SJCRH30 (cell line): Measurements from ENCODE around the gene SERPINH1. TPM values are rescaled to one million over a fixed set of nuclear protein-coding genes. Genes with fewer than 3 reads are reported as not detected.
A peak's percentile ranks its signal among the peaks of the same experiment; 100 is the strongest.

Experiments
- DNase-seq, 2 experiments: peaks; one replicate each; pipeline ENCODE4 v3.0.0-alpha.2; 2015 to 2020
- H3K27ac ChIP-seq: fragments of 250-450 bp; sonication (Bioruptor Pico); 2 replicates; pipeline ENCODE4 v1.5.1; 2020; ENCODE audit warnings: mild to moderate bottlenecking, moderate library complexity
- H3K27me3 ChIP-seq: fragments of 250-450 bp; sonication (Bioruptor Pico); 2 replicates; pipeline ENCODE4 v1.5.1; 2020; ENCODE audit warnings: mild to moderate bottlenecking, moderate library complexity
- H3K36me3 ChIP-seq: fragments of 250-450 bp; sonication (Bioruptor Pico); 2 replicates; pipeline ENCODE4 v1.5.1; 2020; ENCODE audit warnings: mild to moderate bottlenecking, moderate library complexity
- H3K4me1 ChIP-seq: fragments of 250-450 bp; sonication (Bioruptor Pico); 2 replicates; pipeline ENCODE4 v1.5.1; 2020; ENCODE audit warnings: mild to moderate bottlenecking, moderate library complexity
- H3K4me3 ChIP-seq: fragments of 250-450 bp; sonication (Bioruptor Pico); 2 replicates; pipeline ENCODE4 v1.5.1; 2020; ENCODE audit warnings: mild to moderate bottlenecking, moderate library complexity
- H3K9me3 ChIP-seq: fragments of 250-450 bp; sonication (Bioruptor Pico); replicated peaks from 2 replicates; pipeline ENCODE4 v1.5.1; 2020; ENCODE audit warnings: mild to moderate bottlenecking, moderate library complexity
- total RNA-seq: library from RNA; depleted of rRNA; stranded (reverse); fragments of >200 nt; shearing (Covaris generic); gene quantifications from 2 replicates; pipeline ENCODE4 v1.2.3, GENCODE V29; 2014

Gene SERPINH1
- total RNA-seq, 1 experiment from 2014 or later: 133 TPM

DNA sequence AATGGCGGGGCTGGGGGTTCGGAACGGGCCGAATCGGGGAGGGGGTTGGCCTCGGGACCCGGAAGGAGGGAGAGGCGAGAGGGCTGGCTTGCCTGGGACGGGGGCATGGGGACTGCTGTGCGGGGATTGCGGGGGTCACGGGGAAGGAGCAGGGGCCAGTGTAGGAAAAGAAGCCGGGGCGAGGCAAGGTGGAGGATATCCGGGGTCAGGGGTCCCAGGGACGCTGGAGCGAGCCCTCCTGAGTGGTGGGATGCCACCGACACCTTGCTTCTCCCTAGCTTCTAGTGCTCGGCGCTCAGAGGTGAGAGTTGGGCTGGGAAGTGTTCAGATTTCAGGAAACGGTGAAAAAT is 35.9 kb upstream of the SERPINH1 start:
- no peak for DNase-seq
- H3K27ac ChIP-seq: no peak overlapping the region
- H3K27me3 ChIP-seq: no peaks in the 10 kb centered on the region
- H3K4me1 ChIP-seq: peaks cover 4% of the 10 kb centered on the region; the same call in 1 of the 2 replicates
- H3K4me3 ChIP-seq: peak overlapping the region; percentile 57
- H3K36me3 ChIP-seq: no peaks in the 10 kb centered on the region
- H3K9me3 ChIP-seq: no peaks in the 10 kb centered on the region

DNA sequence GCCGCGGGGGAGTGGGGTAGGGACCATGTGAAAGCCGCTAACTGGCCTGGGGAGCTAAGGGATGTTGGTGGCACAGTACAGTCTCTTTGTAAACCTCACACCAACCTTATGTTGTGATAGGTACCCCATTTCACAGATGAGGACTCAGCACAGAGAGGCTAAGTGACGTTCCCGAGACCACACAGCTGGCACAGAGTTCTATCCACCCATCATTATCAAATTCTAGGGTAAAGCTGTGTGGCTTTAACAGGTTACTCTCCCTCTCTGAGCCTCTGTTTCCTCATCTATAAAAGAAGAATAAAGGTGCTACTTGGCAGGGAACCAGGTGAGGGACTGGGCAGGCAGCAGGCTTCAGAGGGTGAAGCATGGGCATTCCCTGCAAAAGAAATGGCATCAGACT is 34.9 kb upstream of the SERPINH1 start:
- Histone ChIP-seq H3K4me1 (no peaks in the 10 kb centered on the region), H3K36me3 (no peaks in the 10 kb centered on the region), H3K9me3 (no peaks in the 10 kb centered on the region), H3K4me3 (no peak overlapping the region), H3K27me3 (no peaks in the 10 kb centered on the region), H3K27ac (no peak overlapping the region)
- no peak for DNase-seq

DNA sequence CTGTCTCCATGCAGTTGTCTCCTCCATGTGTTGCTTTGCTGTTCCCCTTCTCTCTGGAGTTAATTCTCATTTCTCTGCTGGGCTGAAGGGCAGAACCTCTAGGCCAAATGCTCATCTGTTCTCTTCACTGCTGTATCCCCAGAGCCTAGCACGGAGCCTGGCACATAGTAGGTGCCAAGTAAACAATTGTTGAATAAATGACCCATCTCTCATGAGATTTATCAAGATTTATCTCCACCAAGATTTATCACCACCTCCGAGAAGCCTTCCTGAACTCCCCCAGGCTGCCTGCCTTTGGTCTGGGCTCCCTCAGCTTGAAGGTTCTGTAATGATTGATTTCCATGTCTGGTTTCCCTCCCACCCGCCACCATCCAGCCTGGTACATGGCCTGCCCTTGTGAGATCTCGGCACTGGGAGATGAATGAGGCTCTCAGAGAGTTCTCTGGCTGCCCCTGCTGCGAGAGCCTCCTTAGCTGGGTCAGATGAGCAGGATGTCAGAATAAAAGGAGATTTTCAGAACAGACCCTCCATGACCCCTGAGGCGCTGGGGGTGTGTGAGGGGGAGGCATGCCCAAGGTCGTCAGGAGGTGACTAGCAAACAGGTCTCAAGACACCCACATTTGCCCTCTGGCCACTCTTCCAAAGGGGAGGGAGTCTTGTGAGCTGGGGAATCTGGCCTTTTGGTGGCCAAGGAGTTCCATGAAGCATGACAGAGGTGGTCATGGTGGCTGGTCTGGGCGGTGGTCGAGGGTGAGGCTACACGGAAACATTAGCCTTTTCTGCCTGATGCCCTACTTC is 33.9 kb upstream of the SERPINH1 start:
- no peak overlapping the region for H3K4me3 ChIP-seq
- H3K27ac ChIP-seq: no peak overlapping the region
- DNase-seq: no peak
- H3K9me3 ChIP-seq: no peaks in the 10 kb centered on the region
- no peaks in the 10 kb centered on the region for H3K27me3 ChIP-seq
- H3K4me1 ChIP-seq: no peaks in the 10 kb centered on the region
- H3K36me3 ChIP-seq: no peaks in the 10 kb centered on the region

DNA sequence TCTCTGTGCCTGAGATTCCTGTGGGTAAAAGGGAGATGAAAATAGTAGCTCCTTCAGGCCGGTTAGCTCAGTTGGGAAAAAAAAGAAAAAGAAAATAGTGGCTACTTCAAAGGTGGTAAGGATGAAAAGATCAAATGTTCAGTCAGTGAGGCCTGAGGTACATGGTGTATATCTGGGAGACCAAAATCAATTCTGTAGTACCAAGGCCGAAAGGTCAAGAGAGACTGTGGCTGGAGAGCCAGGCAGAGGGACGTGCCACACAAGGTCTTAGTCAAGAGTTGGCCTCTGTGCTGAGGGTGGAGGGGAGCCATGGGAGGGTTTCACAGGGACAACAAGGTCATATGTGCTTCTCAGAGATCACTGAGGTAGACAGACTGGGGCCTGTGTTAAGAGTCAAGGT is 31.5 kb upstream of the SERPINH1 start:
- Histone ChIP-seq H3K4me3 (no peak overlapping the region), H3K27ac (no peak overlapping the region), H3K9me3 (no peaks in the 10 kb centered on the region), H3K4me1 (no peaks in the 10 kb centered on the region), H3K27me3 (no peaks in the 10 kb centered on the region; the same call in 1 of the 2 replicates), H3K36me3 (no peaks in the 10 kb centered on the region)
- no peak for DNase-seq

DNA sequence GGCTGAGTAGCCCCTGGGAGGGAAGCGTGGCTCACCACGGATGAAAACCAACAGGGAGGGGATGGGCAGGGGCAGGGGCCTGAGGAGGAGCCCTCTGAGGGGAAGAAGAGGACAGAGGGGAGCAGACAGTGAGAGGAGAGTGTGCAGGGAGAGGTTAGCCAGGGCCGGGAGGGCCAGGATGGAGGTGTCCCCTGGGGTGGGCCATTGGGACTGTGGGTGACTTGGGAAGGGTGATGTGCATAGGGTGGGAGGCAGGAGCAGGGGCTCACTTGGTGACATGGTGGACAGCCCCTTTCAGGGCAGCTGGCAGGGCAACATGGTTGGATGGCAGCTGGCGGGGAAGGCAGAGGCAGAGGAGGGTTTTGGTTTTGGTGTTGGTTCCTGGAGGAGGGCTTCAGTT is 30.7 kb upstream of the SERPINH1 start:
- Histone ChIP-seq H3K36me3 (no peaks in the 10 kb centered on the region), H3K27ac (no peak overlapping the region), H3K27me3 (no peaks in the 10 kb centered on the region; the same call in 1 of the 2 replicates), H3K9me3 (no peaks in the 10 kb centered on the region), H3K4me1 (no peaks in the 10 kb centered on the region), H3K4me3 (no peak overlapping the region)
- DNase-seq: no peak

DNA sequence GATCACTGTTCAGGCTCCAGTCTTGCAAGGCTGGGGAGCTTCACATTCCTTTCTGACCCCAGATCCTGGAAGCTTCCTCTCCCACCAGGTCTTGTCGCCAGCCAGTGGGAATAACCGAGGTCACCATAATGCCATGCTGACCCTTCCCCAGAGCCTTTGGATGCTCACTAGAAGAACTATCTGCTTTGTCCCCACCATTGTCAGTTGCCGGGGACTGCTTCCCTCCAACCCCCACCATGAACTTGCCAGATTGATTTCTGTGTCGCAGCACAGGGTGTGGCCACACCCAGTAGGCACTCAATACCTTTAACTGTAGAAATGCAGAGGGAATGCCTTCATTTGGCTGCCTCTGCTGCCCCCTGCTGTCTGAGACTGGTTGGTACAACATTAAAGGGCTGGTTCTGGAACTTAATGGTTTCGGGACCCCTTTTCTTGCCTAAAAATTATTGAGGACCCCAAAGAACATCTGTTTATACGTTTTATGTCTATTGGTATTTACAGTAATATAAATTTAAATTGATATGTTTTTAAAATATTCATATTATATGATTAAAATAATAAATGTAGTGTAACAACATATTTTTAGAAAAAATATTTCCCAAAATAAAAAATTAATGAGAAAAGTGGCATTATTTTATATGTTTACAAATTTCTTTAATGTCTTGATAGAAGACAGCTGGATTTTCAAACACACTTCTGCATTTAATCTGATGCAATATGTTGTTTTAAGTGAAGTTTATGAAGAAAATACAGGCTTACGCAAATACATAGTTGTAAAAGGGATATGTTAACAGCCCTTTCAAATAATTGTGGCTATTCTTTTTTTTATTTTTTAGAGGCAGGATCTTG is 29.6 kb upstream of the SERPINH1 start:
- Histone ChIP-seq H3K9me3 (no peaks in the 10 kb centered on the region), H3K4me1 (no peaks in the 10 kb centered on the region), H3K4me3 (no peak overlapping the region), H3K27me3 (no peaks in the 10 kb centered on the region; the same call in 1 of the 2 replicates), H3K27ac (no peak overlapping the region), H3K36me3 (no peaks in the 10 kb centered on the region)
- peak; percentile 56 to 87 for DNase-seq

DNA sequence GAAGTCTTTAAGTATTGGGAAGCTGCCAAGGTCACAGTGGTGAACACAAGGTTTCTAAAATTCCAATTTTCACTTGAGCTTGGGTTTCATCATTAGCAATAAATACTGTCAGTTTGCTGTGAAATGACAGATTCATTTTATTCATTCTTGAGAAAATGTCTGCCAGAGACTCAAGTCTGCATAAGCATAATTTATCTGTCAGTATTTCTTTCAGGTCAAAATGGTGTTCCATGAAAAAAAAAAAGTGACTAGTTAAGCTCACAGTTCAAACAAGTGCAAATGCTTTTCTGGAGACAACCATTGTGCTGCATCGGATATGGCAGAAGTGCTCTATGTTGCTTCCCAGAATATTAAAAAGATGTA is 28.2 kb upstream of the SERPINH1 start:
- H3K27ac ChIP-seq: no peak overlapping the region
- H3K4me1 ChIP-seq: no peaks in the 10 kb centered on the region
- DNase-seq: no peak
- H3K27me3 ChIP-seq: no peaks in the 10 kb centered on the region; the same call in 1 of the 2 replicates
- H3K4me3 ChIP-seq: no peak overlapping the region
- no peaks in the 10 kb centered on the region for H3K36me3 ChIP-seq
- H3K9me3 ChIP-seq: no peaks in the 10 kb centered on the region

DNA sequence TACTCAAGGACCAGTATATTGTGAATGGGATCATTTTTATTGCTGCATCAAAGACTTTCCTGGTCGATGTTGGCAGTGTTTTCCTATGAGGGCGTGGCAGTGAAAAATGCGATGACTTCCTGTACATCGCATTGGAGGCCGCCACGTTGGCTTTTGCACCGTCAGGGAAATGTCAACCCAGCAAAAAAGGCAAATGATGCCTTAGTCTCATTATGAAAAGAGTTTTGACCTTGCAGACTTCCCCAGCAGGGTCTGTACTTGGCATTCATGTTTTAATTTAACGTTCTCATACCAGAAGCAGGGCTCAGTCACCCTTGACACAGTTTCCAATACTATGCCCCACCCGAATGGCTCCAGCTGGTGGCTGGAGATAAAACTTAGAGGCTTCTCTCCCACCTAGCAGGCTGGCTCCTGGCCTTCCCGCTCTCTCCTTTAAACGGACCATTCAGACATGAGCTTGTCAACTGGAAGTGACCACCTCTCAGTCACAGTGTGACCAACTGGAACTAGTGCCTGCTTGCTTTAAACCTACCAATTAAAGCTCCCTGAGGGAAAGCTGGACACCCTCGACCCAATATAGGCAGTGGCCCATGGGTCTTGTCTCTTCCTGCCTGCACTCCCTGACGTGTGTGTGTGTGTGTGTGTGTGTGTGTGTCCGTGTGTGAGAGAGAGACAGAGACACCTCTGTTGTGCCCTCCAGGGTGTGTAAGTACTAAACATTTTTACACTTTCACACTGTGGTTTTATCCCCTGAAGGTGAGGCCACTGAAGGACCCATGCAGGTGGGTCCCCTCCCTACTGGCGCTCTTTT is 27.6 kb upstream of the SERPINH1 start:
- Histone ChIP-seq H3K27me3 (no peaks in the 10 kb centered on the region; the same call in 1 of the 2 replicates), H3K9me3 (no peaks in the 10 kb centered on the region), H3K36me3 (no peaks in the 10 kb centered on the region), H3K27ac (no peak overlapping the region), H3K4me1 (no peaks in the 10 kb centered on the region), H3K4me3 (no peak overlapping the region)
- DNase-seq: no peak

DNA sequence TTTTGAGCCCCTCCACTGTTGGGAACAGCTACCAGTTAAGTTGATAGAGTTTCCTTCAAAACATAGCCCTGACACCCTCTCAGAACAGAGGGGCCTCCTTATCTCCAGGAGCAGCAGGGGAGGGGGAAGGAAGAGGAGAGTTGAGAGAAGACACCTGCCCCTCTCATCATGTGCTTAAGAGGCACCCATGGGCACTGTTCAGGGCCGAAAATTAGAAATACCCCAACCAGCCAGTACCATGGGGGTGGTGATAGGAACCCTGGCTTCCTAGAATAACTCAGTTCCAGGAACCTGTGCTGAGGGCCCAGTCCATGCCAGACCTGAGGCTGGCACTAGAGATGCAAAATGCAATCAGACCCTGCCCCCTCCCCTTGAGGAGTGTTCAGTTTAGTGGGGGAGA is 27.0 kb upstream of the SERPINH1 start:
- H3K4me1 ChIP-seq: no peaks in the 10 kb centered on the region
- H3K27ac ChIP-seq: no peak overlapping the region
- no peak overlapping the region for H3K4me3 ChIP-seq
- no peaks in the 10 kb centered on the region for H3K9me3 ChIP-seq
- H3K36me3 ChIP-seq: no peaks in the 10 kb centered on the region
- DNase-seq: no peak
- no peaks in the 10 kb centered on the region; the same call in 1 of the 2 replicates for H3K27me3 ChIP-seq

DNA sequence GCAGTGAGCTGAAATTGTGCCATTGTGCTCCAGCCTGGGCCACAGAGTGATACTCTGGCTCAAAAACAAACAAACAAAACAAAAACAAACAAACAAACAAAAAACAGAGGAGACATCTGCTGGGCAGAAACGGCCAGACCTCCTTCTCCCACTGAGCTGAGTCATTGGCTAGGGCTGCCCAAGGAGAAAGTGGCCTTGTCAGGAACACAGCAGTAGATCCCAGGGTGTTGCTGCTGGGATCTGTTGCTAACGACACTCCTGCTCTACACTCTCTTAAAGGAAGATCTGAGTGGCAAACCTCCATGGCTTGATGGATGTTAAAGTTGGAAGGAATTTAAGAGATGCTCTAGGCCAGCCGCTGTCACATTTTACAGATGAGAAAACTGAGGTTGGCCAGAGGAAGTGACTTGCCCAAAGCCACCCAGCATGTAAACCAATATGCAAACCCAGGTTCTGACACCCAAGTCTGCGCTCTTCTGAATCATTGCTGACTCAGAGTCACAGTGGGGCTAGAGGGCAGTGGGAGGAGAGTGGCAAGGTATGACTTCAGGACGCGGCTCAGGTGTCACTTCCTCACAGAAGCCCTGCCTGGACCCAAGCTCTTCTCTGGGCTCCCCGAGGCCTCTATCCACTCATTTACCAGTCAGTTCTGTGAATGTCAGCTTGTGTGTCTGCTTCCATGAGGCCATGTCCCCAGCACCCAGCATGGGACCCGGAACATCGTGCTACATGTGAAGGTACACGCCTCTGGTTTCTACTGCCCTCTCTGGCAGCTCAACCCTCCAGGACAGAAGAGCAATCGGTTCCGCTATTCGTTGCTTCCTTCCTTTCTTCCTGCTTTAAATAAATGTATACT is 25.0 kb upstream of the SERPINH1 start:
- H3K27me3 ChIP-seq: no peaks in the 10 kb centered on the region; the same call in 1 of the 2 replicates
- no peak overlapping the region for H3K27ac ChIP-seq
- H3K36me3 ChIP-seq: no peaks in the 10 kb centered on the region
- DNase-seq: no peak
- H3K9me3 ChIP-seq: no peaks in the 10 kb centered on the region
- H3K4me1 ChIP-seq: no peaks in the 10 kb centered on the region
- H3K4me3 ChIP-seq: no peak overlapping the region

DNA sequence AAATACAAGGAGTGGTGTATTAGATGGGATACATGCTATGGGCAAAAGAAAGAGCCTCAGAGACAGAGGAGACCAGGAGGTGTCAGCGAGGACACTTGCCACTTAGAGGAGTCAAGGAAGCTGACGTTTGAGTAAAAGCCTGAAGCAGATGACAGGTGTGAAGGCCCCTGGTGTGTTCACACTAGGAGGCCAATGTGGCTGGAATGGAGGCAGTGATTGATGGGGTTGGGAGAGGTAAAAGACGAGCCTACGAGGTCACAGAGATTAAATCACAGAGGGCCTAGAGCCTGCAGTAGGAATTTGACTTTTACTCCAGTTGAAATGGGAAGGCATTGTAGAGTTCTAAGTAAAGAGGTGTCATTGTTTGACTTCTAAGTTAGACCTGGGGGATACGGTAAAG is 24.3 kb upstream of the SERPINH1 start:
- Histone ChIP-seq H3K4me3 (no peak overlapping the region), H3K9me3 (no peaks in the 10 kb centered on the region), H3K27ac (no peak overlapping the region), H3K27me3 (no peaks in the 10 kb centered on the region; the same call in 1 of the 2 replicates), H3K36me3 (no peaks in the 10 kb centered on the region), H3K4me1 (no peaks in the 10 kb centered on the region)
- DNase-seq: no peak

DNA sequence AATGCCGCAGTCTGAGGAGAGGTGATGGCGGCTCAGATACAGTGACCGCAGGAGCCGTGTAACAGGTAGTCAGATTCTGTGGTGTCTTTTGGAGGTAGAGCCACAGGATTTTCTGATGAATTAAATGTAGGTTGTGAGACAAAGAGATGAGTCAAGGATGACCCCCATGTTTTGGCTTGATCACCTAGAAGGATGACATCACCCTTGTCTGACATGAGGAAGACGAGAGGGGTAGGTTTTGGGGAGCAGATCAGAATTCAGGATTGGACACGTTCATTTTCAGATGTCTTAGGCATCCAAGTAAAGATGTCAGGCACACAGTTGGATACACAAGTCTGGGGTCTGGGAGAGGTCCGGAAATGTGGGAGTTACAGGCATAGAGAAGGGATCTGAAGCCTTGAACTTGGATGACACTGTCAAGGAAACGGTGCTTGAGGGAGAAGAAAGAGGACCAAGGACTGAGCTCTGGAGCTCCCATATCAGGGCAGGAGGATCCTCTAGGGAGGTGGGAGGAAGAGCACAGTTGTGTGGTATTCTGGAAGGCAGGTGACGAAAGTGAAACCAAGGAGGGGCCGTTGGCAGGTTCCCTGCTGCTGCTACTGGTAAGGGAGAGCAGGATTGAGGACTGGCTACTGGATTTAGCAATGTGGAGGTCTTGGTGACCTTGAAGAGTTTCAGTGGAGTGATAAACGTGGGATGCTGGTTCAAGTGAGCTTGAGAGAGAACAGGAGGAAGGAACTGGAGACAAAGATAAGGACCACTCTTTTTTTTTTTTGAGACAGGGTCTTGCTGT is 23.7 kb upstream of the SERPINH1 start:
- no peak for DNase-seq
- Histone ChIP-seq H3K27ac (no peak overlapping the region), H3K4me1 (no peaks in the 10 kb centered on the region), H3K36me3 (no peaks in the 10 kb centered on the region), H3K27me3 (no peaks in the 10 kb centered on the region; the same call in 1 of the 2 replicates), H3K4me3 (no peak overlapping the region), H3K9me3 (no peaks in the 10 kb centered on the region)

DNA sequence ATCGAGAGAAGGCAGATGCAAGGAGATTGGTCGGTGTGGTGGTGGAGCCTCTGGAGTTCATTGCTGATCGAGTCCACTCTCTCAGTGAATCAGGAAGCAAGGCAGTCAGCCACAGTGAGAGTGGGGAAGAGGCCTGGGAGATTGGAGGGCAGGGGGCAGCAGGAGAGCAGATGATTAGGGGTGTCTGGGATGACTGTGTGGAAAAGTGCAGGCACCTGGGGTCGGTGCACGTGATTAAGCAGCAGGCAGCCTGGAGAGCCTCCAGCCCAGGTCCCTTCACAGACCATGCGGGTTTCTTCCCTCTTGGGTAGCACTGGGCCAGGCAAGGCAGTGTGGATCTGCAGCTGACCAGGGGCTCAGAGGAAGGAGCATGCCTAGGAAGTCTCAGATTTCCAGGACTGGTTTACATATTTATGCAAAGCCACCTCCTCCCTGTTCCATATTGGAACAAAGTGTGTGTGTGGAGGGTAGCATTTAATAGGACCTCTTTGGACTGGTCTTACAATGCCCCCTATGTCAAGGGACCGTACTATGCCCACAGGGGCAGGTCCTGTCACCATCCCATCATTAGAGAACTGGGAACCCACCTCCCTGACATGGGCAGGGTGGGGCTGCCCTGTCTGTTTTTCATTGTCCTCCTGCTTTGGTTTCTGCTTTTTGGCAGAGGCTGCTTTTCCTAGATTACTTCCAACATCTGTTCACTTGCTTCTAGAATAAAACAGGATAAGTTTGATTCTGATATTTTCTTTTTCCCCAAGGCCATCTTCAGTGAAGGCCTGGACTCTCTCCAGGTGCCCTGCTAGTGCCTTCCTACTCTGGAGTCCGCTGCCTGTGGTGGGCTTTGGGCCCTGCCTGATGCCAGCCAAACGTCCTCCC is 22.4 kb upstream of the SERPINH1 start:
- H3K4me3 ChIP-seq: no peak overlapping the region
- no peaks in the 10 kb centered on the region for H3K36me3 ChIP-seq
- no peaks in the 10 kb centered on the region for H3K27me3 ChIP-seq
- H3K27ac ChIP-seq: no peak overlapping the region
- H3K9me3 ChIP-seq: no peaks in the 10 kb centered on the region
- no peak for DNase-seq
- no peaks in the 10 kb centered on the region for H3K4me1 ChIP-seq
